ENCODE data around the gene RGS19.

RGS19 gene

GRCh38 chr20:64107736-64108457 is 28.6 kb upstream of the RGS19 start:
- no peak for DNase-seq

DNA sequence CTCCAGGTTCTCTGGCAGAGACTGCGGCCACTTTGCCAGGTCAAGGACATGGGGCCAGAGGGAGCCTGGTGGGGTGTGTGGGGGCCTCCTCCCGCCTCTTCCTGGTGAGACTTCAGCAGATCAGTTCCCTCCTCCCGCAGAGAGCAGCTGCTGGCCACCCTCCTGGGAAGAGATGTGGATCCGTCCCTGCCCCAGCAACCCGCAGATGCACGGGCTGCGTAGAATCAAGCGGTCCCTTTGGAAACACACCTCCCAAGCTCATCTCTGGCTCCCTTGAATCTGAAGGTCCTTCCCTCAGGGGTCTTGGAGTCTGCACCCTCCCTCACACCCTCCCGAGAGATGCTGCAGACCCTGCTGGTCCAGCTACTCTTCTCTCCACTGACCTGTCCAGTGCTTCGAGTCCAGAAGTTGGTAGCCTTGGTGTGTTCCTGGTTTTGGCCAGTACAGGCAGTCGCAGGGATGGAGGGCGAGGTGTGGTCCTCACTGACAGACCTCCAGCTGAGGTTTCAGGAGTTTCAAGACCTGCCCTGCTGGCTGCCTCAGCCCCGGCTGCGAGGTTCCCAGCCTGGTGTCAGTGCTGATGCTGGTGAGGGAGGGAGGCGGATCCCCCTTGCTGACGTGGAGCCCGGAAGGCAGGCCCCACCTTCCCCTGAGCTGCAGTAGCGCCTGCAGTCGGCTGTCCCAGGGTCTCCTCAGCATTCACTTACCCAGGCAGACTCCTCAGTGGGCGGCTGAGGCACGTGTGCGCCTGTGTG is 27.8 kb upstream of the RGS19 start, which contains the start of gene NPBWR2:
NPBWR2 (minus strand) TSS at position 585 of the 755 bp plus-strand sequence. CDS start 734 bp downstream, outside the sequence.
- no peak for DNase-seq

- DNase-seq: no peak
These were observed 27.2 kb upstream of the RGS19 start for GRCh38 chr20:64106435-64106961.

DNA sequence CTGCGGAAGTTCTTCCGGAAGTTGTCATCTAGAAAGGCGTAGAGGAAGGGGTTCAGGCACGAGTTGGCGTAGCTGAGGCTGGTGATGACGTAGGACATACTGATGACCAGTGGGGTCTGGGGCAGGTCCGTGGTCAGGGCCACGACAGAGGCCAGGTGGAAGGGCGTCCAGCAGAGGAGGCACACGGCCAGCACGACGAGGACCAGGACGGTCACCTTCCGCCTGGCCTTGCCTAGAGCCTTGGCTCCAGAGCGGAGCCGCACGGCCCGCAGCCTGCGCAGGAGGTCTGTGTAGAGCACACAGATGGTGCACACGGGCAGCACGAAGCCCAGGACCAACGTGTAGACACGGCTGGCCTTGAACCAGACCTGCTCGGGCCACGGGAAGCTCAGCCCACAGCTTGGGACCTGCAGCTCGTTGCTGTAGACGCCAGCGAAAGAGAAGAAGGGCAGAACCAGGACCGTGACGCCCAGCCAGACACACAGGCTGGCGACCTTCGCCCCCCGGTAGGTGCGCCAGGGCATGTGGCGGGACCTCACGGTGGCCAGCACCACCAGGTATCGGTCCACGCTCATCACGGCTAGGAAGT is 26.6 kb upstream of the RGS19 start:
- DNase-seq: no peak

GRCh38 chr20:64104667-64105451 is 25.5 kb upstream of the RGS19 start:
- no peak for DNase-seq

GRCh38 chr20:64103871-64104666 is 24.8 kb upstream of the RGS19 start:
- no peak for DNase-seq

- DNase-seq: no peak
These were observed 23.5 kb upstream of the RGS19 start for GRCh38 chr20:64102647-64103354.

- no peak for DNase-seq
These were observed 22.7 kb upstream of the RGS19 start for GRCh38 chr20:64101731-64102621.

DNA sequence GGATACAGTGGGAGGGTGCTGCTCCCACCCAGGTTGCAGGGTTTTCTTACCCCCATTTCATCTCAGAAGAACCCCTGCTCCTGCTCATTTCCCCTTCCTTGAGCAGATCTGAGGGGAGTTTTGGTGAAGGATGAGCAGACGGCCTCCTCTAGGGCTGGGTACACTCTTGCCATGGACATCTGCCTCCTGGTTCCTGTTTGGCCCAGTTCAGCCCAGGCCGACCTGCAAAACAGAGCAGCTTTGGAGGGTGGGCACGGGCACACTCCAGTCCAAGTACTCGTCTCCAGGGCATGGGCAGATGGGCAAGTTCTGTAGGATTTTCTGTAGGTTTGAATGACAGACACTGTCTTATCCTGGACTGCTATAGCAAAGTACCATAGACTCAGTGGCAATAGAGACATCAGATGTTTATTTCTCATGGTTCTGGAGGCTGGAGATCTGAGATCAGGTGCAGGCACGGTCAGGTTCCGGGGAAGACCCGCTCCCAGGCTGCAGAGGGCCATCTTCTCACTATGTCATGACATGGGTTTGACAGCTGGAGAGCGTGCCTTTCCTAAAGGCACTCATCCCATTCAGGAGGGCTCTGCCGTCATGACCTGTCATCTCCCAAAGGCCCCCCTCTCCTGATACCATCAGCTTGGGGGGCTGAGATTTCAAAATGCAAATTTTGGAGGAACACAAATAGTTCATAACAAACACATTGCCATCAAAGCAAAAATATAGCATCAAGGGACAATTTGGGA is 21.8 kb upstream of the RGS19 start:
- no peak for DNase-seq

DNA sequence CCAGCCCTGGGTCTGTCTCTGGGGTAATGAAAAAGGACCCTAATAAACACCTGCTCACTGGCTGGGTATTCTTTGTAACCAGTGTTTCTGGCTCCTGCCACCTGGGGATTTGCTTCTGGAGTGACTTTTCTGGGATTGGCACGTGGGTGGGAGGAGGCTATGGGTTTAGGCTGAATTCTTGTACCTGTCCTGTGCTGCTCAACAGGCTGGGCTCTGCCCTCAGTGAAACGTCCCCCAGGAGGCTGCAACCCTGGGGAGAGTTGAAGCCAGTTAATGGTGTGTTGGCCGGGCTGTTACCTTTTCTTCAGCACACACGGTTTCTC is 21.2 kb upstream of the RGS19 start:
- no peak for DNase-seq

DNA sequence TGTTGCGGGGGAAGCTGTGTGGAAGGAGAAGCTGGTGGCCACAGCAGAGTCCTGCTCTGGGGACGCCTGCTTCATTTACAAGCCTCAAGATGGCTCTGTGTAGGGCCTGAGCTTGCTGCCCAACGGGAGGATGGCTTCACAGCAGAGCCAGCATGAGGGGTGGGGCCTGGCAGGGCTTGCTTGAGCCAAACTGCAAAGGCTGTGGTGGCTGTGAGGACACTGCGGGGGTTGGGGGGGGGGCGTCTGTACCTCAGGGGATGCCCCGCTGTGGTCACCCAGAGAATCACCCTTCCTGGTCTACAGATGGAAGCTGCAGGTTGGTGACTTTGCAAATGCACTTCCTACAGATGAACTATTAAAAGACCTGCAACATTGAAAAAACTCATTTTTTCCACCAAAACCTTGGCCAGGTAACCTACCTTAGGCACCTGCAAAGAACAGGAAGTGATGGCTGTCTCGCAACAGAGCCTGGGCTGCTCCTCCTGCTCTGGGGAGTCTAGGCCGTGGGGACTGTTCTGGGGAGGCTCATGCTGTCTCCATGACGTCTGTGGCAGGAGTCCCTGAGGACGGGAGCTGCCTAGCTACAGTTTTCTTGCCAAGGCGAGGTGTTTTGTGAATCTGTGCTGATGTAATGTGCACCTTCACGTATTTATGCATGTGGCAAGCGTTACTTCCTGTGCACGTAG is 20.7 kb upstream of the RGS19 start:
- DNase-seq: no peak

DNA sequence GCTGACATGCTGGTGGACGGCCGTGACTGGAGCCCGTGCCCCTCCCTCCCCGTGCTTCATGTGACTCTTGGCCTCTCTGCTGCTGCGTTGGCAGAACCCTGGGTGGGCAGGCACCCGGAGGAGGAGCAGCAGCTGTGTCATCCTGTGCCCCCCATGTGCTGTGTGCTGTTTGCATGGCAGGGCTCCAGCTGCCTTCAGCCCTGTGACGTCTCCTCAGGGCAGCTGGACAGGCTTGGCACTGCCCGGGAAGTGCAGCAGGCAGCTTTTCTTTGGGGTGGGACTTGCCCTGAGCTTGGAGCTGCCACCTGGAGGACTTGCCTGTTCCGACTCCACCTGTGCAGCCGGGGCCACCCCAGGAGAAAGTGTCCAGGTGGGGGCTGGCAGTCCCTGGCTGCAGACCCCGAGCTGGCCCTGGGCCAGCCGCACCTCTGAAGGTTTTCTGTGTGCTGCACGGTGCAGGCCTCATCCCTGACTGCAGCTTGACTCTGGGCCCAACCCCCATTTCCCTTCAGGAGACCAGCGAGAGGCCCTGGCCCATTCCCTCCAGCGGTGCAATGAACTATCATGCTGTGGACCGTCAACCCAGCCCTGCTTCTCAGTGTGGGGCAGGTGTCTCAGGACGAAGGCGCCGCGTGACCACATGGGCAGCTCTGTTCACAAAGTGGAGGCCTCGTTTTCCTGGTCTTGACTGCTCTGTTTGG is 19.9 kb upstream of the RGS19 start:
- DNase-seq: no peak

- no peak for DNase-seq
These were observed 19.2 kb upstream of the RGS19 start for GRCh38 chr20:64098471-64099013.

DNA sequence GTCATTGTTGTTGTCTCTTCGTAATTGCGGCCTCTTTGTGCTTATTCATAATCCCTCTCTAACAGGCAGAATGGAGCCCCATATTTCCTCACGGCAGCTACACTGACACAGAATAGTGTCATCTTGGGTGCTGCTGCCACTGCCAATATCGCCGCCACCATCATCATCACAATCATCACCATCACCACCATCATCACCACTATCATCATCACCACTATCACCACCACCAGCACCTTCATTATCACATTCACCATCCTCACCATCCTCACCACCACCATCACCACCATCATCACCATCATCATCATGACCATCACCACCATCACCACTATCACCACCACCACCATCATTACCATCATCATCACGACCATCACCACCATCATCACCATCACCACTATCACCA is 17.2 kb upstream of the RGS19 start:
- DNase-seq: no peak

- no peak for DNase-seq
These were observed 16.6 kb upstream of the RGS19 start for GRCh38 chr20:64095927-64096326.

DNA sequence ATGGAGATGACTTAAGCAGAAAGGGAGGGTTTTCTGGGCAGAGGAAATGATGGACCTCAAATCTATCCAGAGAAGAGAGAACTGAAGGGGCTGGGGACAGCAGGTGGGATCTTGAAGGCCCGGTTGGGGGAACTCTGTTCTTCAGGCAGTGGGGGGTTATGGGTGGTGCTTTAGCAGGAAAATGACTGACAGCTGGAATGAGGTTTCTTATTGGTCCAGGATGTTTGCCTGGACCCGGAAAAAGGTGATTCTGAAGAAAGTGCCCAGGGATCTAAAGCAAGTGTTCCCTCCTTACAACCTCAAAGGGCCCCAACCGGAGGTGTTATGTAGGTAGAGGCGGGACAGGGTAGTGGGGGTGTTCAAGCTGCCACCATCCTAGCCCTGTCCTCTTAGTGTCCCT is 16.1 kb upstream of the RGS19 start:
- no peak for DNase-seq

- DNase-seq: no peak
These were observed 13.7 kb upstream of the RGS19 start for GRCh38 chr20:64093013-64093503.
